RWPE2 (cell line): ENCODE measurements around the gene L3MBTL1.

Experiments
- ATAC-seq: fragments of 200-7000 bp; cut with Tn5 transposase; 3 replicates; pipeline ENCODE4 v1.9.1; 2021; ENCODE audit warnings: low read depth
- DNase-seq: peaks from one replicate; pipeline ENCODE4 v3.0.0-alpha.2; 2020; ENCODE audit warnings: low spot score
- H3K27ac ChIP-seq: fragments of 450-650 bp; 2 replicates; pipeline ENCODE4 v1.5.1; 2017; ENCODE audit warnings: mild to moderate bottlenecking; ENCODE audit not compliant: poor library complexity, severe bottlenecking
- H3K27me3 ChIP-seq: fragments of 250-450 bp; sonication (Bioruptor Pico); 2 replicates; pipeline ENCODE4 v1.5.1; 2021; ENCODE audit warnings: mild to moderate bottlenecking, moderate library complexity; ENCODE audit not compliant: insufficient read depth, poor library complexity, severe bottlenecking
- H3K36me3 ChIP-seq: fragments of 250-450 bp; sonication (Bioruptor Pico); 2 replicates; pipeline ENCODE4 v1.5.1; 2020; ENCODE audit warnings: low read depth, mild to moderate bottlenecking, moderate library complexity
- H3K4me1 ChIP-seq: fragments of 250-450 bp; sonication (Bioruptor Pico); 2 replicates; pipeline ENCODE4 v1.5.1; 2021; ENCODE audit warnings: mild to moderate bottlenecking, moderate library complexity; ENCODE audit not compliant: insufficient read depth, poor library complexity, severe bottlenecking
- H3K4me3 ChIP-seq: fragments of 250-450 bp; sonication (Bioruptor Pico); 2 replicates; pipeline ENCODE4 v1.5.1; 2021; ENCODE audit warnings: mild to moderate bottlenecking, moderate library complexity; ENCODE audit not compliant: severe bottlenecking
- H3K9me3 ChIP-seq: fragments of 250-450 bp; sonication (Bioruptor Pico); 2 replicates; pipeline ENCODE4 v1.5.1; 2021; ENCODE audit warnings: mild to moderate bottlenecking, moderate library complexity; ENCODE audit not compliant: severe bottlenecking
- TF ChIP-seq, protein P1 (sequence below): fragments of 450-650 bp; IDR thresholded peaks from one replicate; pipeline ENCODE4 v1.5.1; 2017; ENCODE audit warnings: mild to moderate bottlenecking, moderate library complexity; ENCODE audit not compliant: poor library complexity, severe bottlenecking

L3MBTL1 gene

DNA sequence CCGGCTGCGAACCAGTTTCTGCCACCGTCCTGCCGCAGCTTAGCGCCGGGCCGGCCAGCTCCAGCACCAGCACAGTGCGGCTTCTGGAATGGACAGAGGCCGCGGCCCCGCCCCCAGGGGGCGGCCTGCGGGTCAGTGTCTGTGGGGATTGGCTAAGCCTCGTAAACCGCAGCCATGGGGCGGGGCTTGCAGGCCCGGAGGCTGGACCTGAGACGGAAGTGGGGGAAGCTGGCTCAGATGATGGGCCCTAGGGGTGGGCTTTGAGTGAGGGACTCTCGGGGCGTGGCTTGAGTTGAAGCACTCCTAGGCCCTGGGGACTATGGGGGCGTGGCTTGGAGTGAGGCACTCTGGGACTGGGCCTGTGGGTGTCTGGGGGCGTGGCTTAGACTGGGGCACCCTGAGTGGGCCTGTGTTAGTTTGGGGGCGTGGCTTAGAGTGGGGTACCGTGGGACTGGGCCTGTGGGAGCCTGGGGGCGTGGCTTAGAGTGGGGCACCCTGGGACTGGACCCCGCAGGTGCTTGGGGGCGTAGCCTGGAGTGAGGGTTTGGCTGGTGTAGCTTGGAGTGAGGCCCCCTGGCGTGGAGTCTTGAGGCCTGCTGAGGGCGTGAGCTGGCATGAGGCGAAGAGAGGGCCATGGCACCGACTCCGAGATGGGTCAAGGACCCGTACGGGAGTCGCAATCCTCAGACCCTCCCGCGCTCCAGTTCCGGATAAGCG is 6.6 kb downstream of the L3MBTL1 start:
- Histone ChIP-seq H3K27me3 (no peaks in the 10 kb centered on the region), H3K9me3 (no peaks in the 10 kb centered on the region), H3K4me3 (peak overlapping the region; percentile 56), H3K27ac (peak overlapping the region; percentile 13), H3K36me3 (peaks cover 13% of the 10 kb centered on the region), H3K4me1 (no peaks in the 10 kb centered on the region)
- peak; percentile 100 for DNase-seq
- peak; percentile 85 for ATAC-seq
- TF ChIP-seq, protein P1, sequence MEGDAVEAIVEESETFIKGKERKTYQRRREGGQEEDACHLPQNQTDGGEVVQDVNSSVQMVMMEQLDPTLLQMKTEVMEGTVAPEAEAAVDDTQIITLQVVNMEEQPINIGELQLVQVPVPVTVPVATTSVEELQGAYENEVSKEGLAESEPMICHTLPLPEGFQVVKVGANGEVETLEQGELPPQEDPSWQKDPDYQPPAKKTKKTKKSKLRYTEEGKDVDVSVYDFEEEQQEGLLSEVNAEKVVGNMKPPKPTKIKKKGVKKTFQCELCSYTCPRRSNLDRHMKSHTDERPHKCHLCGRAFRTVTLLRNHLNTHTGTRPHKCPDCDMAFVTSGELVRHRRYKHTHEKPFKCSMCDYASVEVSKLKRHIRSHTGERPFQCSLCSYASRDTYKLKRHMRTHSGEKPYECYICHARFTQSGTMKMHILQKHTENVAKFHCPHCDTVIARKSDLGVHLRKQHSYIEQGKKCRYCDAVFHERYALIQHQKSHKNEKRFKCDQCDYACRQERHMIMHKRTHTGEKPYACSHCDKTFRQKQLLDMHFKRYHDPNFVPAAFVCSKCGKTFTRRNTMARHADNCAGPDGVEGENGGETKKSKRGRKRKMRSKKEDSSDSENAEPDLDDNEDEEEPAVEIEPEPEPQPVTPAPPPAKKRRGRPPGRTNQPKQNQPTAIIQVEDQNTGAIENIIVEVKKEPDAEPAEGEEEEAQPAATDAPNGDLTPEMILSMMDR, result peak; percentile 76

DNA sequence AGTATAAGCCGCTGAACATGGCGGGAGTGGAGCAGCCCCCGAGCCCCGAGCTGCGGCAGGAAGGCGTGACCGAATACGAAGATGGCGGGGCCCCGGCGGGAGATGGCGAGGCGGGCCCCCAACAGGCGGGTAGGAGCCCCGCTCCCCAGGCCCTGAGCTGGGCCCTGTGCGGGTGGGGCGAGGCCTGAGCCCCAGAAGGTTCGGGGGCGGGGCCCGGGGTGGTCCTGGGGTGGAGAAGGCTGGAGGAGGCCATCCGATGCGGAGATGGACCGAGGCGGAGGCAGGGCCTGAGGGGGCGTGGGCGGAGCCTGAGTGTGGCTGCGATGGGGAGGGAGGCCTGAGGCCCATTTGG is 7.1 kb downstream of the L3MBTL1 start:
- ATAC-seq, result peak; percentile 5

DNA sequence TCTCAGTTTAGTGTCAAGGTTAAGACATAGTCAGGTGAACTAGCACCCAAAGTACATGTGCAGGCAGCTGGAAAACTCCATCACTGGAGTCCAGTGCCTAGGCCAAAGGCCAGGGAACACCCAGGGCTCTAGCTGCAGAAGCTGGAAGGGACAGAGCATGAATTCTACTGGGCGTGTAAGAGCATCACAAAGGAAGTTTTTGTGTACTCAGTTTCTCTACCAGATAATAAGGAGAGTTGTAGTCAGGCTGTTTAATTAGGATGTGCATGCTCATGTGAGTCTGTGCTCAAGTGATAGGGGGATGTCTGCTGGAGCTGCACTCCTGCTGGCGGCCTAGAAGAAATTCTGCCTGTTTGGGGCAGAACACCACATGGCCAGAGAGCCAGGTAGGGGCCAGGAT is 8.1 kb downstream of the L3MBTL1 start:
- Histone ChIP-seq H3K27ac (no peak overlapping the region), H3K4me1 (no peaks in the 10 kb centered on the region), H3K9me3 (no peaks in the 10 kb centered on the region), H3K36me3 (peaks cover 22% of the 10 kb centered on the region), H3K4me3 (peak overlapping the region; percentile 56), H3K27me3 (no peaks in the 10 kb centered on the region)
- TF ChIP-seq, protein P1, result no peak
- DNase-seq (no peak), ATAC-seq (no peak)

More for the DNA sequence above, 7.1 kb downstream of the L3MBTL1 start:
- TF ChIP-seq, protein P1, result peak; percentile 53
- Histone ChIP-seq H3K4me3 (peak overlapping the region; percentile 56), H3K4me1 (no peaks in the 10 kb centered on the region), H3K36me3 (peaks cover 14% of the 10 kb centered on the region), H3K27ac (peak overlapping the region; percentile 13), H3K9me3 (no peaks in the 10 kb centered on the region), H3K27me3 (no peaks in the 10 kb centered on the region)
- no peak for DNase-seq

DNA sequence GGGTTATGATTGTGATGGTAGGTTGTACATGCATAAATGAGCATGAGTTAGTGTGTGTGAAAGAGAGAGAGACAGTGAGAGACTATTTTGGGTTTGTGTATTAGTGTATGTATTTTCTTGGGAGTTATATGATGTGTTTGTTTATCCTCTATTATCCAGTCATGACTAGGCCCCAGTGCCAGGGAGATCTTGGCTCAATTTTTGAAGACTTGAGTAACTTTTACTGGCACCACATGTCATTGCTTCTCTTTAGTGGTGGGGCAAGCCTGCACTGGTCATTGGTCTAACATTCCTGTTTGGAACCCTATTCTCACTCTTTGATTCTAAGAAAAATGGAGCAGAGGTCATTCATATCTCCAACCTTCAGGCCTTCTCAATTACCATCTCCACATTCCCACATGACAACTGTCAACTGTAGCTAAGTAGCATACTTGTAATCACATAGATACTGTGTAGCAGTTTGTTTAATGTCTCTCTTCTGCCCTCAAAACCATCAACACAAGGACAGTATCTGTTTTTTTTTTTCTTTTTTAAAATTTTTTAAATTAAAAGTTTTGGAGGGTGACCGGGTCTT is 8.8 kb downstream of the L3MBTL1 start:
- no peak overlapping the region for H3K27ac ChIP-seq
- no peaks in the 10 kb centered on the region for H3K4me1 ChIP-seq
- TF ChIP-seq, protein P1, result no peak
- H3K36me3 ChIP-seq, result peaks cover 22% of the 10 kb centered on the region
- ATAC-seq, result no peak
- no peak for DNase-seq
- no peaks in the 10 kb centered on the region for H3K9me3 ChIP-seq
- H3K4me3 ChIP-seq, result no peak overlapping the region
- no peaks in the 10 kb centered on the region for H3K27me3 ChIP-seq

DNA sequence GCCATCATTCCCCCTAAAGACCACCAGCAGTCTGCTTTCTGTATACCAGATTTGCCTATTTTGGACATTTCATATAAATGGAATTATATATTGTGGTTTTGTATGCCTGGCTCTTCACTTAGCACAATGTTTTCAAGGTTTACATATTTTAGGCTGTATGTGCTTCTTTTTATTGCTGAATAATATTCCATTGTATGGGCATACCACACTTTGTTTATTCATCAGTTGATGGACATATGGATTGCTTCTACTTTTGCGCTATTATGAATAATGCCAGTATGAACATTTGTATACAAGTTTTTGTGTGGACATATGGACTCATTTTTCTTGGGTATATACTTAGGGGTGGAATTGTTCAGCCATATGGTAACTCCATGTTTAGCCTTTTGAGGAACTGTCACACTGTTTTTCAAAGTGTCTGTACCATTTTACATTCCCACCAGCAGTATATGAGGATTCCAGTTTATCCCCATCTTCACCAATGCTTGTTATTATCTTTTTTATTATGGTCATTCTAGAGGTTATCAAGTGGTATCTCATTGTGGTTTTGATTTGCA is 12.7 kb downstream of the L3MBTL1 start:
- peaks cover 2% of the 10 kb centered on the region for H3K9me3 ChIP-seq
- no peak for ATAC-seq
- peaks cover 22% of the 10 kb centered on the region for H3K36me3 ChIP-seq
- H3K27ac ChIP-seq, result no peak overlapping the region
- H3K27me3 ChIP-seq, result no peaks in the 10 kb centered on the region
- DNase-seq, result no peak
- H3K4me1 ChIP-seq, result no peaks in the 10 kb centered on the region
- no peak overlapping the region for H3K4me3 ChIP-seq
- TF ChIP-seq, protein P1, result no peak
